Gastroesophageal sphincter (tissue), 4 donors: ENCODE results near the gene MRPL19. TPM values are rescaled to one million over a fixed set of nuclear protein-coding genes. Genes with fewer than 3 reads are reported as not detected.

Experiments used
- ATAC-seq: fragments of 150-250 bp; one replicate; pipeline ENCODE4 v1.9.1; 2016; ENCODE audit warnings: mild to moderate bottlenecking, moderate library complexity
- H3K27ac ChIP-seq, 4 donors: fragments of 200-600 bp; sonication (generic) in 3 of 4; 1 replicate in 3 of 4; 2 replicates in 1 of 4; pipeline ENCODE4 v1.5.1; 2016 to 2019
- H3K27me3 ChIP-seq: fragments of 200-600 bp; sonication (generic); one replicate; pipeline ENCODE4 v1.5.1; 2019
- H3K36me3 ChIP-seq, 2 donors: fragments of 200-600 bp; sonication (generic); one replicate each; pipeline ENCODE4 v1.5.1; 2019; ENCODE audit warnings: control low read depth in 1 of 2
- H3K4me1 ChIP-seq, 3 donors: fragments of 200-600 bp; sonication (generic); 1 replicate in 2 of 3; 2 replicates in 1 of 3; pipeline ENCODE4 v1.5.1; 2016 to 2019; ENCODE audit warnings: control low read depth in 2 of 3
- H3K4me3 ChIP-seq, 2 donors: fragments of 200-600 bp; sonication (generic); one replicate each; pipeline ENCODE4 v1.5.1; 2019; ENCODE audit warnings: mild to moderate bottlenecking in 1 of 2, moderate library complexity in 1 of 2
- H3K9me3 ChIP-seq, 3 donors: fragments of 200-600 bp; sonication (generic); one replicate each; pipeline ENCODE4 v1.5.1; 2017 to 2019; ENCODE audit warnings: control low read depth in 2 of 3
- EP300 ChIP-seq: sonication (generic); formaldehyde crosslinking; IDR thresholded peaks from one replicate; pipeline ENCODE4 v1.6.1; 2017; ENCODE audit warnings: antibody characterized with exemption, mild to moderate bottlenecking
- POLR2A ChIP-seq, 2 donors: fragments of 450-650 bp; IDR thresholded peaks; one replicate each; pipeline ENCODE4 v1.6.1; 2017; ENCODE audit warnings: antibody characterized with exemption in 2 of 2, mild to moderate bottlenecking in 2 of 2, moderate library complexity in 1 of 2
- POLR2AphosphoS5 ChIP-seq: sonication (generic); formaldehyde crosslinking; IDR thresholded peaks from one replicate; pipeline ENCODE4 v1.6.1; 2017; ENCODE audit warnings: antibody characterized with exemption
- whole genome bisulfite sequencing, 2 donors: methylation state at CpG; one replicate each; pipeline ENCODE4 v1.1.5; 2018; ENCODE audit warnings: low coverage in 1 of 2; 5-methylcytosine and 5-hydroxymethylcytosine counted together
- total RNA-seq, 4 donors: library from RNA; depleted of rRNA; stranded (reverse); fragments of >200 nt; gene quantifications; one replicate each; pipeline ENCODE4 v1.1.0, GENCODE V29; 2016
- TF ChIP-seq, protein P1 (sequence below), 4 experiments: fragments of 200-600 bp in 2 of 4; fragments of 450-650 bp in 2 of 4; sonication (generic) in 1 of 4; IDR thresholded peaks; one replicate each; pipeline ENCODE4 v1.5.1; 2017 to 2019; ENCODE audit warnings: antibody characterized with exemption in 4 of 4, mild to moderate bottlenecking in 2 of 4, moderate library complexity in 2 of 4

Gene MRPL19
- total RNA-seq, 4 donors from 2014 or later, result 33.4 to 54.5 (median 50.5) TPM

DNA sequence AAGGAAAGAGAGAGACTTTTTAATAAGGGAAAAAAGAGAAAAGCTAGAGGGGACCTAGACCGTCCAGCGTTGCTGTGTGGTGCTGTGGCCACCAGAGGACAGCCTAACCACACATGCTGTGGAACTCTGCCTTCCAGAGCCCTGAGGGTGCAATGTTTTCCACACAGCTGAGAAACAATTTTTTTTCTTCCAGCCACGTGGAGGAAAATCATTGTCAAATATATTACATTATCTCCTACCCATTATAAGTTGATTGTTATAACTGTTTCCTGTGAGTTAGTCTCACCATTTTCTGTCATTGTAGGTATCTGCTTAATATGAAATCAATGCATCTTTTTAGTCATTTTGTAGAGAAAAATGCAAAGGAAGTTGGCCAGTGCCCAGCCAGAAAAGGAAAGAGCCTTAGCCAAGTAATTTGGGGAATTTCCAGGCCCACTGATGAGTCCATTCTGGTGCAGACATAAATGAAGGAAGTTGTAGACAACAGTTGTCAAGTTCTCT lies 5.9 kb upstream of the MRPL19 start:
- Histone ChIP-seq H3K36me3 (no peaks in the 10 kb centered on the region), H3K27ac (peak overlapping the region in 3 of 4 donors; percentile 3 to 34 (median 7)), H3K9me3 (no peaks in the 10 kb centered on the region), H3K4me1 (peaks cover 0 to 15% (median 0%) of the 10 kb centered on the region in 3 donors), H3K27me3 (peaks cover 18% of the 10 kb centered on the region), H3K4me3 (no peak overlapping the region)
- peak; percentile 89 for ATAC-seq
- 2% methylated on average over 3 of the region's 3 CpGs; no CpG with 5 or more reads in 1 of the 2 donors for WGBS, 2 donors
- no peak for TF ChIP-seq POLR2AphosphoS5
- TF ChIP-seq, protein P1, sequence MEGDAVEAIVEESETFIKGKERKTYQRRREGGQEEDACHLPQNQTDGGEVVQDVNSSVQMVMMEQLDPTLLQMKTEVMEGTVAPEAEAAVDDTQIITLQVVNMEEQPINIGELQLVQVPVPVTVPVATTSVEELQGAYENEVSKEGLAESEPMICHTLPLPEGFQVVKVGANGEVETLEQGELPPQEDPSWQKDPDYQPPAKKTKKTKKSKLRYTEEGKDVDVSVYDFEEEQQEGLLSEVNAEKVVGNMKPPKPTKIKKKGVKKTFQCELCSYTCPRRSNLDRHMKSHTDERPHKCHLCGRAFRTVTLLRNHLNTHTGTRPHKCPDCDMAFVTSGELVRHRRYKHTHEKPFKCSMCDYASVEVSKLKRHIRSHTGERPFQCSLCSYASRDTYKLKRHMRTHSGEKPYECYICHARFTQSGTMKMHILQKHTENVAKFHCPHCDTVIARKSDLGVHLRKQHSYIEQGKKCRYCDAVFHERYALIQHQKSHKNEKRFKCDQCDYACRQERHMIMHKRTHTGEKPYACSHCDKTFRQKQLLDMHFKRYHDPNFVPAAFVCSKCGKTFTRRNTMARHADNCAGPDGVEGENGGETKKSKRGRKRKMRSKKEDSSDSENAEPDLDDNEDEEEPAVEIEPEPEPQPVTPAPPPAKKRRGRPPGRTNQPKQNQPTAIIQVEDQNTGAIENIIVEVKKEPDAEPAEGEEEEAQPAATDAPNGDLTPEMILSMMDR (IDR thresholded peaks at IDR 0.05), result peak; percentile 82 to 95 (median 88)

DNA sequence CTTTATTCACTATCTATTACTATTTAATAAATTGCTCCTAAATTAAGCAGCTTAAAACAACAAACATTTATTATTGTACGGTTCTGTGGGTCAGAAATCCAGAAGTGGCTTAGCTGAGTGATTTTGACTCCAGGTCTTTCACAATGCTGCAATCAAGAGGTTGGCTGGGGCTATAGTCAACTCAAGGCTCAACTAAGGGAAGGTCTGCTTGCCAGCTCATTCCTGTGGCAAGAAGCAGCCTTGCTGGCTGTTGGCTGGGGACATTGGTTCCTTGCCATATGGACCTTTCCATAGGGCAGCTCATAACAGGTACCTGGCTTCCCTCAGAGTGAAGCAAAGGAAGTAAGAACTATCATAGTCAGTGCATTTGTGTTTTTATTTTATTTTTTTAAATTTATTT lies 5.0 kb upstream of the MRPL19 start:
- ATAC-seq, result no peak
- Histone ChIP-seq H3K27ac (peak overlapping the region in 1 of 4 donors; percentile 7), H3K27me3 (peaks cover 11% of the 10 kb centered on the region), H3K9me3 (no peaks in the 10 kb centered on the region), H3K36me3 (no peaks in the 10 kb centered on the region), H3K4me1 (peaks cover 0 to 24% (median 0%) of the 10 kb centered on the region in 3 donors), H3K4me3 (no peak overlapping the region)
- TF ChIP-seq POLR2A (IDR thresholded peaks at IDR 0.05) (no peak), EP300 (no peak), POLR2AphosphoS5 (no peak)
- TF ChIP-seq, protein P1 (IDR thresholded peaks at IDR 0.05), result no peak
- WGBS, 2 donors, result 40 to 88% methylated on average over 1 of the region's 1 CpG

DNA sequence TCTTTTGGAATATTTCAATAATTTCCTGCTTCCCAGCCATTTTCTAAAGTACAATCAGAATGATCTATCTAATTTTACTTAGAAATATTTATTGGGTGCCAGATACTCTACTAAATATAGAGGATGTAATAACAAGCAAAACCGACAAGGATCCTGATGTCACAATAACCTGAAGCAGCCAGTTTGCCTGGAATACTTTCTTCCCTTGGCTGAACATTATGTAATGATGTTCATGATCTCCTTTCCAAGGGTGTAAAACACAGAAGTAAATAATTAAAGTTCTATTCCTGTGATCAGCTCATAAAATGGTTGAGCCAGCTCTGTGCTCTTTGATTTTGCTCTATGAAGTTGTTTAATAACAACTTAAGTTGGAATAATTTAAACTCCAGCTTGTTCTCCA lies 2.6 kb upstream of the MRPL19 start:
- ATAC-seq, result no peak
- 56 to 73% methylated on average over 1 of the region's 1 CpG for WGBS, 2 donors
- H3K4me1 ChIP-seq, result peaks cover 0 to 40% (median 0%) of the 10 kb centered on the region in 3 donors
- no peaks in the 10 kb centered on the region for H3K36me3 ChIP-seq
- no peaks in the 10 kb centered on the region for H3K27me3 ChIP-seq
- H3K4me3 ChIP-seq, result no peak overlapping the region
- no peaks in the 10 kb centered on the region for H3K9me3 ChIP-seq
- TF ChIP-seq POLR2AphosphoS5 (no peak), POLR2A (IDR thresholded peaks at IDR 0.05) (no peak), EP300 (no peak)
- TF ChIP-seq, protein P1 (IDR thresholded peaks at IDR 0.05), result no peak
- H3K27ac ChIP-seq, result no peak overlapping the region

DNA sequence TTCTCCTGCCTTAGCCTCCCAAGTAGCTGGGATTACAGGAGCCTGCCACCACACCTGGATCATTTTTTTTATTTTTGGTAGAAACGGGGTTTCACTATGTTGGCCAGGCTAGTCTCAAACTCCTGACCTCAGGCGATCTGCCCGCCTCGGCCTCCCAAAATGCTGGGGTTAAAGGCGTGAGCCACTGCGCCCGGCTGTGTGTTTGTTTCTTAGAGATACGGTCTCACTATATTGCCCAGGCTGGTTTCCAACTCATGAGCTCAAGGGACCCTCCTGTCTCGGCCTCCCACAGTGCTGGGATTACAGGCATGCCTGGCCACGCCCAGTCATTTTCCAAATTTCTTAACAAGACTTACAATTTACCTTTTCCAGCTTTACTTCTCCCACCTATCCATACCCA lies 940 bp upstream of the MRPL19 start:
- Histone ChIP-seq H3K4me1 (peaks cover 0 to 41% (median 0%) of the 10 kb centered on the region in 3 donors), H3K36me3 (peaks cover 0 to 15% of the 10 kb centered on the region in 2 donors), H3K9me3 (no peaks in the 10 kb centered on the region), H3K4me3 (no peak overlapping the region), H3K27me3 (no peaks in the 10 kb centered on the region), H3K27ac (no peak overlapping the region)
- TF ChIP-seq POLR2A (IDR thresholded peaks at IDR 0.05) (no peak), POLR2AphosphoS5 (no peak), EP300 (no peak)
- TF ChIP-seq, protein P1 (IDR thresholded peaks at IDR 0.05), result no peak
- WGBS, 2 donors, result 86 to 89% methylated on average over 3 of the region's 10 CpGs
- no peak for ATAC-seq

DNA sequence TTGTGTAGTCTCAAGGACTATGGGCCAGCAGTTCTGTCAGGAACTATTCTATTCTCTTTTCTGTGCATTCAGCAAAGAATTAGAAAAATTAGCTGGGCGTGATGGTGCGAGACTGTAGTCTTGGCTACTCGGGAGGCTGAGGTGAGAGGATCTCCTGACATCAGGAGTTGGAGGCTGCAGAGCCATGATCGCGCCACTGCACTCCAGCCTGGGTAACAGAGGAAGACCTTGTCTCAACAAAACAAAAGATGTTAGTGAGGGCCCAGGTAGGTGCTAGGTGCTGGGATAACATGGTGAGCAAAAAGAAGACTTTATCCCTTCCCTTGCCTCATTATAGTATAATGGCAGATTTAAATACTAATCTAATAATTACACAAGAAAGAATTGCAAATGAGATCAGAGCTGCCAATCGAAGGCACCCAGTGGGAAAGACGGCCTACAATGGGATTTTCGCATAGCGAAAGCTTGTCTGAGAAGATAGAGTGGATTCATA lies 447 bp upstream of the MRPL19 start:
- no peak for ATAC-seq
- 46 to 77% methylated on average over 4 to 8 of the region's 9 CpGs for WGBS, 2 donors
- H3K27ac ChIP-seq, result peak overlapping the region in 3 of 4 donors; percentile 77 to 87 (median 81)
- H3K9me3 ChIP-seq, result no peaks in the 10 kb centered on the region
- peaks cover 0 to 36% (median 0%) of the 10 kb centered on the region in 3 donors for H3K4me1 ChIP-seq
- no peaks in the 10 kb centered on the region for H3K27me3 ChIP-seq
- peak overlapping the region; percentile 85 to 96 for H3K4me3 ChIP-seq
- TF ChIP-seq POLR2AphosphoS5, result no peak
- TF ChIP-seq POLR2A (IDR thresholded peaks at IDR 0.05), result no peak
- no peak for TF ChIP-seq EP300
- TF ChIP-seq, protein P1 (IDR thresholded peaks at IDR 0.05), result no peak
- H3K36me3 ChIP-seq, result peaks cover 0 to 20% of the 10 kb centered on the region in 2 donors
